HAP-1 (cell line): ENCODE data around the gene KAZN.

Experiments used
- DNase-seq, 2 experiments: peaks; one replicate each; pipeline ENCODE4 v3.0.0-alpha.2; 2016 to 2020; ENCODE audit warnings: low spot score in 2 of 2
- H3K27me3 ChIP-seq: fragments of 250-450 bp; sonication (Bioruptor Pico); 2 replicates; pipeline ENCODE4 v1.5.1; 2020; ENCODE audit warnings: low read depth, mild to moderate bottlenecking, moderate library complexity
- H3K36me3 ChIP-seq: fragments of 250-450 bp; sonication (Bioruptor Pico); replicated peaks from 2 replicates; pipeline ENCODE4 v1.5.1; 2020; ENCODE audit warnings: mild to moderate bottlenecking
- H3K4me1 ChIP-seq: fragments of 250-450 bp; sonication (Bioruptor Pico); 2 replicates; pipeline ENCODE4 v1.5.1; 2020; ENCODE audit warnings: mild to moderate bottlenecking
- H3K4me3 ChIP-seq: fragments of 250-450 bp; sonication (Bioruptor Pico); 2 replicates; pipeline ENCODE4 v1.5.1; 2020; ENCODE audit warnings: mild to moderate bottlenecking, moderate library complexity
- H3K9me3 ChIP-seq: fragments of 250-450 bp; sonication (Bioruptor Pico); 2 replicates; pipeline ENCODE4 v1.5.1; 2020; ENCODE audit warnings: mild to moderate bottlenecking, moderate library complexity
- in situ Hi-C: fragments of 300-500 bp; cut with MboI; formaldehyde crosslinking; loops from 3 replicates; pipeline ENCODE4 v1.14.3; 2020; ENCODE audit warnings: low sequenced_read_pairs, inconsistent platforms, mixed read lengths

Gene KAZN

DNA sequence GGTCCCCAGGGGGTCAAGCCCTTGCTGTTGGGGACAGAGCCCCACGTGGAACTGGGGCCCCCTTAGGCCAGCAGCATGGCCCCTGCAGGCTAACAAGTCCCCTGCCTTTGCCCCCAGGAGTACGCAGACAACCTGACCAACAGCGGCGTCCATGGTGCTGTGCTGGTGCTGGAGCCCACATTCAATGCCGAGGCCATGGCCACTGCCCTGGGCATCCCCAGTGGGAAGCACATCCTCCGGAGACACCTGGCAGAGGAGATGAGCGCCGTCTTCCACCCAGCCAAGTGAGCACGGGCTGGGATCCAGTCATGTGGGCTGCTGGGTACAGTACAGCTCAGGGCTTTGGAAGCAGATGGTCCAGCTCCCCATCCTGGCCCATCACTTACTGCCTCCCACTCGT is 505.4 kb downstream of the KAZN start:
- Histone ChIP-seq H3K27me3 (peaks cover 25% of the 10 kb centered on the region), H3K4me1 (peaks cover 3% of the 10 kb centered on the region; the same call in 1 of the 2 replicates), H3K4me3 (no peak overlapping the region), H3K36me3 (no peaks in the 10 kb centered on the region), H3K9me3 (peaks cover 2% of the 10 kb centered on the region; the same call in 1 of the 2 replicates)
- in situ Hi-C loops, result no loop called here
- no peak for DNase-seq

DNA sequence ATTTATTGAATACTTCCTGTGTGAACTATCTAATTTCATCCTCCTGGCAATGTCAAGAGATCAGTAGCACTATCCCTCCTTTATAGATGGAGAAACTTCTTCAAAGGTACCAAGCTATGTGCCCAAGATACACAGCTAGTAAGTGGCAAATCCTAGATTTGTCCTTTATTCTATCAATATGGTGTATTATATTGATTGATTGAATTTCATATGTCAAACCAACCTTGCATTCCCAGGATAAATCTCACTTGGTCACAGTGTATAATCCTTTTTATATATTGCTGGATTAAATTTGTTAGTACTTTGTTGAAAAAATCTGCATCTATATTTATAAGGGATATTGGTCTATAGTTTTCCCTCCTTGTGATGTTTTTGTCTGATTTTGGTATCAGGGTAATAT is 506.3 kb downstream of the KAZN start:
- Histone ChIP-seq H3K4me3 (no peak overlapping the region), H3K4me1 (peaks cover 3% of the 10 kb centered on the region; the same call in 1 of the 2 replicates), H3K9me3 (peaks cover 2% of the 10 kb centered on the region; the same call in 1 of the 2 replicates), H3K36me3 (no peaks in the 10 kb centered on the region), H3K27me3 (peaks cover 20% of the 10 kb centered on the region)
- in situ Hi-C loops, result no loop called here
- no peak for DNase-seq

GRCh38 chr1:15106608-15107007 is 508.1 kb downstream of the KAZN start:
- H3K27me3 ChIP-seq, result peaks cover 4% of the 10 kb centered on the region
- no peak for DNase-seq
- peaks cover 2% of the 10 kb centered on the region; the same call in 1 of the 2 replicates for H3K9me3 ChIP-seq
- no peak overlapping the region for H3K4me3 ChIP-seq
- H3K4me1 ChIP-seq, result peaks cover 3% of the 10 kb centered on the region; the same call in 1 of the 2 replicates
- no peaks in the 10 kb centered on the region for H3K36me3 ChIP-seq
- in situ Hi-C loops, result no loop called here

DNA sequence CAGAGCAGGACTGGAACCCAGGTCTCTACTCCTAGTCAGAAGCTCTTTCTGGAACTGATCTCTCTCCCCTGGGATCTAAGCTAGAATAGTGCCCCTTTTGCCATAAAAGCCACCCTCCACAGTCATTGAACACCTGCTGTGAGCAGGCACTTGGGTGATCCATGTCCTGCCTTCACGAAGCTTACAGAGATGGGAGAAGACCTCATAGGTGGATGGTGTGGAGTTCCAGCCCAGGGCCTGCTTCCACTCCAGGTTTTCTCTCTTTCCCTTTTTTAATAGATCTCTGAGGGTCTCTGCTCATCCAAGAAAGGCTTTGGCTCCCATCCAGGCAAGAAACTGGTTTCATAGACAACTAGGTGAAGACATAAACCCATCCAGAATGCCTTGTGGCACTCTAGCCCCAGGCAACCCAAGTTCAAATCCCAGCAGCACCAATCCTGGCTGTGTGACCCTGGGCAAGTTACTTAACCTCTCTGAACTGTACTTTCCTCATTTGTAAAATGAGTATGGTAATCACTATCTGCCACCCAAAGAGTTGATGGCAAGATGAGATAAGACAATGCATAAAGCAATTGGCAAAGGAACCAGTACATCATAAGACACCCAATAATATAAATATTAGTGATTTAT is 508.7 kb downstream of the KAZN start:
- H3K9me3 ChIP-seq, result peaks cover 2% of the 10 kb centered on the region; the same call in 1 of the 2 replicates
- no peaks in the 10 kb centered on the region; the same call in 1 of the 2 replicates for H3K27me3 ChIP-seq
- in situ Hi-C loops, result no loop called here
- peaks cover 3% of the 10 kb centered on the region; the same call in 1 of the 2 replicates for H3K4me1 ChIP-seq
- no peak overlapping the region for H3K4me3 ChIP-seq
- H3K36me3 ChIP-seq, result no peaks in the 10 kb centered on the region
- no peak for DNase-seq

GRCh38 chr1:15107911-15108310 is 509.4 kb downstream of the KAZN start:
- H3K4me1 ChIP-seq, result peaks cover 3% of the 10 kb centered on the region; the same call in 1 of the 2 replicates
- no peaks in the 10 kb centered on the region for H3K36me3 ChIP-seq
- DNase-seq, result peak in 1 of 2 experiments; percentile 58
- no peak overlapping the region for H3K4me3 ChIP-seq
- no peaks in the 10 kb centered on the region for H3K27me3 ChIP-seq
- in situ Hi-C loops, result no loop called here
- peaks cover 2% of the 10 kb centered on the region; the same call in 1 of the 2 replicates for H3K9me3 ChIP-seq

DNA sequence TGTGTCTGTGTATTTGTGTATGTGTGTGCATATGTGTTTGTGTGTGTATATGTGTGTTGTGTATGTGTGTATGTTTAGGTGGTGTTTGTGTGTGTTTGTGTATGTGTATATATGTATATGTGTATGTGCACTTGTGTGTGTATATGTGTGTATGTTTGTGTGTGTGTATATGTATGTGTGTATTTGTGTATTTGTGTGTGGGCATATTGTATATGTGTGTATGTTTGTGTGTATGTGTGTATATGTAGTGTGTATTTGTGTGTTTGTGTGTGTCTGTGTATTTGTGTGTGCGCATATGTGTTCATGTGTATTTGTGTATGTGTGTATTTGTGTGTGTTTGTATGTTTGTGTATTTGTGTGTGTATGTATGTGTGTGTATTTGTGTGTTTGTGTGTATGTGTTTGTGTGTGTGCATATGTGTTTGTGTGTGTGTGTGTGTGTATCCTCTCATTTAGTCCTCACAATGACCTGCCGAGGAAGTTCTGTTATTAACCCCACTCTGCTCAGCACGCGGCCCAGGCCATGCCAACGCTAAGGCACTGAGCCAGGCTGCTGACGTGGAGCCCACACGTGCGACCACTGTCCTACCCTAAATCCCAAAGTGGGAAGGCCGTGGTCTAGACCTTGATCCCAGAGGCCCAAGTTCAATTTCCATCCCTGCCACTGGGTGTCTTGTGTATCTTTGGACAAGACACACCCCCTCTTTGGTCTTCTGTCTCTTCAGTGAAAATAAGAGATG is 511.8 kb downstream of the KAZN start:
- Histone ChIP-seq H3K27me3 (no peaks in the 10 kb centered on the region), H3K9me3 (no peaks in the 10 kb centered on the region), H3K36me3 (no peaks in the 10 kb centered on the region), H3K4me1 (peaks cover 3% of the 10 kb centered on the region; the same call in 1 of the 2 replicates), H3K4me3 (no peak overlapping the region)
- in situ Hi-C loops, result no loop called here
- DNase-seq, result no peak

DNA sequence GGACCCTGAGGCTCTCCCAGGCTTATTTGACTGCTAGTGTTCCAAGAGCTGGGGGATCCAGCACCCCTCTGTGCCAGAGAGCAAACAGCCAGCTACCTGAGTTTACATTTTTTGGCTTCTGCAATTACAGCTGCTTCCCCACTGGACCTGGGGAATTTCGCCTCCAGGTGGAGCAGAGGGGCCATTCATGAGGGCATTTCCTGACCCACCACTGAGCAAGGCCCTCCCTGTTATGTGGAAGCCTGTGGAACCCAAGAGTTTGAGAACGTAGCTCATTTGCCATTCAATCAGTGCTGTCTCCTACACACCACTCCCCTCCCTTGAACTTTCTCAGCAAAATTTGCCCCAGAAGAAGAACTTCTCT is 512.4 kb downstream of the KAZN start:
- no peak for DNase-seq
- no peaks in the 10 kb centered on the region for H3K27me3 ChIP-seq
- in situ Hi-C loops, result no loop called here
- H3K9me3 ChIP-seq, result no peaks in the 10 kb centered on the region
- H3K4me3 ChIP-seq, result no peak overlapping the region
- no peaks in the 10 kb centered on the region for H3K36me3 ChIP-seq
- peaks cover 3% of the 10 kb centered on the region; the same call in 1 of the 2 replicates for H3K4me1 ChIP-seq

DNA sequence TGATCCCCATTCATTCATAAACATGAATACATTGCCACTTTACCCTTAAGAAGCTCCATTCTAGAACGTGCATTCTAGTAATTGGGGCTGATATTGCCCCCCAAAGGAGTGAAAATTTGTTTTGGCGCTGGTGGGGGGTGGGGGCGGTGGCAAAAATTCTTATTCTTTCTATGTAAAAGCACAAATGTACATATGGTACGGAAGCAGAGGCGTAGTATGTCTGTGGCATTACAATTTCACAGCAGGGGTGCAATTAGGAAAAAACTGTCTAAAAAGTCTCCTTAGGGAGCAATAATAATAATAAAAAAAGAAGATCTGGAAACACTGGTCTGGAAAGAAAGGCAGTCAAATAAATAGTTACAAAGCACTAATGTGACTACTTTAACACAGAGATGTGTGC is 514.7 kb downstream of the KAZN start:
- H3K27me3 ChIP-seq, result no peaks in the 10 kb centered on the region
- H3K4me3 ChIP-seq, result no peak overlapping the region
- no peaks in the 10 kb centered on the region for H3K4me1 ChIP-seq
- no peaks in the 10 kb centered on the region for H3K36me3 ChIP-seq
- in situ Hi-C loops, result no loop called here
- no peaks in the 10 kb centered on the region for H3K9me3 ChIP-seq
- no peak for DNase-seq

DNA sequence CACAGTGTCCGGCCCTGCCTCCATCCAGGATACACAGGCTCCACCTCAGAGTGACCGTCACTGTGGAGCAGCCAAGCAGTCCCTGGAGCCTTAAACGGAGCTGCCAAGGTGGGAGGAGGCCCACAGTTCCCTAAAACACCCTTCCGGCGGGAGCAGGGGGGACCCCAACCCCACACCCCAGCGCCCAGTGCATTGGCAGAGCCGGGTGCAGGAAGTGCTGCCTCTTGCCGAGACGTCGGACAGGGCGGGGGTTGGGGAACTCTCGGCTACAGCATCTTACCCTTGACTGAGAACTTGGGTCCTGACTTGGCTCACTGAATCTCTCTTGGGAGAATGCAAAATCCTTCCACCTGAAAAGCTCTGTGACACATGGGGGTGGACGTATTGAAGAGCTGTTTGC is 516.4 kb downstream of the KAZN start:
- Histone ChIP-seq H3K36me3 (no peaks in the 10 kb centered on the region), H3K27me3 (no peaks in the 10 kb centered on the region; the same call in 1 of the 2 replicates), H3K9me3 (no peaks in the 10 kb centered on the region), H3K4me3 (no peak overlapping the region), H3K4me1 (no peaks in the 10 kb centered on the region)
- no peak for DNase-seq
- in situ Hi-C loops, result no loop called here

GRCh38 chr1:15115542-15116330 is 517.3 kb downstream of the KAZN start:
- Histone ChIP-seq H3K36me3 (no peaks in the 10 kb centered on the region), H3K4me3 (no peak overlapping the region), H3K9me3 (no peaks in the 10 kb centered on the region), H3K27me3 (no peaks in the 10 kb centered on the region; the same call in 1 of the 2 replicates), H3K4me1 (no peaks in the 10 kb centered on the region)
- DNase-seq, result no peak
- in situ Hi-C loops, result no loop called here

GRCh38 chr1:15116966-15117365 is 518.5 kb downstream of the KAZN start:
- no peak for DNase-seq
- Histone ChIP-seq H3K4me1 (no peaks in the 10 kb centered on the region), H3K36me3 (no peaks in the 10 kb centered on the region), H3K9me3 (no peaks in the 10 kb centered on the region), H3K4me3 (no peak overlapping the region), H3K27me3 (no peaks in the 10 kb centered on the region; the same call in 1 of the 2 replicates)
- in situ Hi-C loops, result no loop called here

DNA sequence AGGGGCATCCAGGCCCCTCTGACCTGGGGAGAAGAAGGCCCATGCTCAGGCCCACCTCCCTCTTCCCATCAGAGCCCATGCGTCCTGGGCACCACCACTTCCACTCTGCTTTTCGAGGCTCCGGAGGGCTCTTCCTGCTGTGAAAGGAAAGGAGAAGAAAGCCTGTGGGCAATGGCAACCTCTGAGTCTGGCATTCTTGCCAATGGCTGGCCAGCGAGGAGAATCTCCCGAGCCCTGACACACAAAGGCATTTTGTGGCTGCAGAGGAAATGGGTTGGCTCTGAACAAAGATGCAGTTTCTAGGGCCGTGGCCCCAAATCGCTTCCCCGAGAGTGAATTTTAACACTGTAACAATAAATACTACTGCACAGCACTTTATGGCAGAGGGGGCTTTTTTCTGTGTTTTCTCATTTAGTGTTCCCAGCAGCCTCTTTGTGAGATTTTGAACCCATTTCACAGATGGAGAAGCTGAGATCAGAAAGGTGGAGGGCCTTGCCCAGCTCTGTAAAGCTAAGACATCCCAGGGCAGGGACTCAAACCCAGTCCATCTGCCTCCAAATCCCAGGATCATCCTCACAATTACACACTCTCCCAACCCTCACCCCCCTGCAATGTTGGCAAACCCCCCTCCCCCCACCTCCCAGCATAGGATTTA is 519.3 kb downstream of the KAZN start:
- Histone ChIP-seq H3K36me3 (no peaks in the 10 kb centered on the region), H3K9me3 (no peaks in the 10 kb centered on the region), H3K27me3 (no peaks in the 10 kb centered on the region; the same call in 1 of the 2 replicates), H3K4me3 (no peak overlapping the region), H3K4me1 (no peaks in the 10 kb centered on the region)
- in situ Hi-C loops, result no loop called here
- no peak for DNase-seq

DNA sequence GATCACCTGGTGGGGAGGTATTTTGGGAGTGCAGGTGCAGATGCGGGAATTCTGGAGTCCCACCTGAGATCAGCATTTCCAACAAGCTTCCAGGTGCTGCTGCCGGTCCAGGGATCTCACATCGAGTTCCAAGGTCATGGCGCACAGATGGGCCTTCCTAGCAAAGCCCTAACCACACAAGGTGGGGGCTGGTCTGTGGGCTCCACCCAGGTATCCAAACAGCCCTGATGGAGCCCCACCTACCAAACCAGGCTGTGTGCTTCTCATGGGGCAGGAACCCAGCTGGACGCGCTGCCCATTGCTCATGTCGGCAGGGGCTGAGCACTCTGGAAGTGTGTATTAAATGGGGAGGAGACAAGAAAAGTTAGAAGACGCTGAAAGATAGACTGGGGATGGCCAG is 520.1 kb downstream of the KAZN start:
- in situ Hi-C loops, result no loop called here
- Histone ChIP-seq H3K4me3 (no peak overlapping the region), H3K9me3 (no peaks in the 10 kb centered on the region), H3K4me1 (no peaks in the 10 kb centered on the region), H3K36me3 (no peaks in the 10 kb centered on the region), H3K27me3 (no peaks in the 10 kb centered on the region; the same call in 1 of the 2 replicates)
- no peak for DNase-seq
